ENCODE measurements around the gene RIBC1.

The RIBC1 gene

GRCh38 chrX:53422086-53422860 is 400 bp upstream of the RIBC1 start, which contains the start of gene SMC1A:
TSS of gene SMC1A (minus strand) at chrX:53422654. CDS start at chrX:53422600, 54 bp downstream.
- TF ChIP-seq Cebpa-rat (IDR thresholded peaks at IDR 0.05) = no peak
- H3K4me1 ChIP-seq = peaks cover 12 to 22% (median 17%) of the 10 kb centered on the region in 10 experiments
- peaks cover 0 to 17% (median 5%) of the 10 kb centered on the region in 11 experiments; a peak in 6 of 22 replicates for H3K36me3 ChIP-seq
- H3K9ac ChIP-seq = peak within 1 kb of the TSS; percentile 87 to 97 (median 95)
- H3K4me2 ChIP-seq = peak within 1 kb of the TSS; percentile 69 to 86 (median 80)
- peak within 1 kb of the TSS; percentile 88 to 97 (median 95) for H3K27ac ChIP-seq
- H3K9me3 ChIP-seq (replicated peaks in 1 of 11) = peaks cover 0 to 8% (median 0%) of the 10 kb centered on the region in 11 experiments; a peak in 5 of 22 replicates
- H3K27me3 ChIP-seq = peaks cover 17 to 89% (median 69%) of the 10 kb centered on the region in 11 experiments
- peaks cover 13 to 49% (median 47%) of the 10 kb centered on the region in 11 experiments; a peak in 21 of 22 replicates for H4K20me1 ChIP-seq
- H3K4me3 ChIP-seq = peak within 1 kb of the TSS; percentile 55 to 78 (median 70)

DNA sequence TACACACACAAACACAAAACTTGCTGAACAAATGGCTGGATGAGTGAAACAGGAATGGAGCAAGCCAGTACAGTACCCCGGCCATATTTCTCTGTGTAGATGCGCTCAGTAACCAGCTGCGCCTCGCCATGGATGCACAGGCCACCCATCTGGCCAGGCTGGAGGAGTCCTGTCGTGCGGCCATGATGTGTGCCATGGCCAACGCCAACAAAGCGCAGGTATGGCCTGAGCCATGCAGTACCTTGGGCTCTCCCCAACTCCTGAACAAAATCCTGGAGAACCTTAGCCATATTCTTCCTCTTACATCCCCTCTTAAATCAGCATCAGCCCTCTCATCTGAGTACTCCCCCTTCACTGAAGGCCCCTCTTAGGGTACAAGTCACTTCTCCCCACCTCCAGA is 7.1 kb downstream of the RIBC1 start:
- Histone ChIP-seq H4K20me1 (peaks cover 0 to 11% (median 0%) of the 10 kb centered on the region in 11 experiments; a peak in 4 of 22 replicates), H3K36me3 (peaks cover 0 to 36% (median 13%) of the 10 kb centered on the region in 11 experiments; a peak in 17 of 22 replicates), H3K4me1 (peaks cover 4 to 10% (median 9%) of the 10 kb centered on the region in 10 experiments; a peak in 18 of 20 replicates), H3K27ac (no peak overlapping the region), H3K9me3 (replicated peaks in 1 of 11) (no peaks in the 10 kb centered on the region), H3K4me3 (no peak overlapping the region), H3K27me3 (peaks cover 75 to 99% (median 91%) of the 10 kb centered on the region in 11 experiments), H3K4me2 (no peak overlapping the region), H3K9ac (no peak overlapping the region)
- no peak for TF ChIP-seq Cebpa-rat (IDR thresholded peaks at IDR 0.05)

DNA sequence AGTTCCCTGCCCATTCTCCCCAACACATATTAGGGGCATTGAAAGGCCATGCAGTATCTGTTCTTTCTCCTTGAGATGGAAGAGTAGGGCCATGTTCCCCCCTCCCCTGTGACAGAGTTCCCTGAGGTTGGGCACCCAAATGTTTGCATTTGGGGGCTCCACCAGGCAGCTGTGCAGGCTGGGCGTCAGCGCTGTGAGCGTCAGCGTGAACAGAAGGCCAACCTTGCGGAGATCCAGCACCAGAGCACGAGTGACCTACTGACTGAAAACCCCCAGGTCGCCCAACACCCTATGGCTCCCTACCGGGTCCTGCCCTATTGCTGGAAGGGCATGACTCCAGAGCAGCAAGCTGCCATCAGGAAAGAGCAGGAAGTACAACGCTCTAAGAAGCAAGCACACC is 7.6 kb downstream of the RIBC1 start:
- Histone ChIP-seq H4K20me1 (peaks cover 0 to 11% (median 0%) of the 10 kb centered on the region in 11 experiments; a peak in 4 of 22 replicates), H3K36me3 (peaks cover 0 to 36% (median 13%) of the 10 kb centered on the region in 11 experiments; a peak in 17 of 22 replicates), H3K4me2 (no peak overlapping the region), H3K27ac (no peak overlapping the region), H3K9me3 (replicated peaks in 1 of 11) (no peaks in the 10 kb centered on the region), H3K4me1 (peaks cover 4 to 15% (median 12%) of the 10 kb centered on the region in 10 experiments; a peak in 18 of 20 replicates), H3K27me3 (peaks cover 78 to 97% (median 92%) of the 10 kb centered on the region in 11 experiments), H3K9ac (no peak overlapping the region), H3K4me3 (no peak overlapping the region)
- no peak for TF ChIP-seq Cebpa-rat (IDR thresholded peaks at IDR 0.05)

- Histone ChIP-seq H4K20me1 (no peaks in the 10 kb centered on the region; a peak in 1 of 22 replicates), H3K9ac (peak within 1 kb of the TSS; percentile 76 to 87 (median 83)), H3K27me3 (peaks cover 47 to 88% (median 77%) of the 10 kb centered on the region in 11 experiments), H3K4me1 (peaks cover 4 to 20% (median 12%) of the 10 kb centered on the region in 10 experiments; a peak in 18 of 20 replicates), H3K27ac (peak within 1 kb of the TSS; percentile 44 to 84 (median 79); a peak in 21 of 22 replicates), H3K36me3 (peaks cover 0 to 36% (median 13%) of the 10 kb centered on the region in 11 experiments; a peak in 17 of 22 replicates), H3K4me3 (peak within 1 kb of the TSS; percentile 64 to 79 (median 72)), H3K9me3 (replicated peaks in 1 of 11) (no peaks in the 10 kb centered on the region), H3K4me2 (peak within 1 kb of the TSS; percentile 76 to 89 (median 82))
- TF ChIP-seq Cebpa-rat (IDR thresholded peaks at IDR 0.05) = no peak
These were observed 11.3 kb downstream of the RIBC1 start, which contains the start of gene HSD17B10 for GRCh38 chrX:53433651-53434639. TSS of gene HSD17B10 (minus strand) at chrX:53434370. CDS start at chrX:53434345, 25 bp downstream.

- Histone ChIP-seq H3K36me3 (peaks cover 0 to 17% (median 11%) of the 10 kb centered on the region in 11 experiments; a peak in 17 of 22 replicates), H3K27ac (no peak overlapping the region), H3K4me1 (peaks cover 4 to 32% (median 21%) of the 10 kb centered on the region in 10 experiments; a peak in 18 of 20 replicates), H3K4me2 (no peak overlapping the region), H4K20me1 (no peaks in the 10 kb centered on the region), H3K9ac (no peak overlapping the region), H3K9me3 (replicated peaks in 1 of 11) (no peaks in the 10 kb centered on the region), H3K4me3 (no peak overlapping the region), H3K27me3 (peaks cover 41 to 88% (median 77%) of the 10 kb centered on the region in 11 experiments)
- no peak for TF ChIP-seq Cebpa-rat (IDR thresholded peaks at IDR 0.05)
These were observed 13.3 kb downstream of the RIBC1 start for GRCh38 chrX:53435997-53436396.

- H3K27ac ChIP-seq = no peak overlapping the region
- H3K27me3 ChIP-seq = peaks cover 34 to 88% (median 74%) of the 10 kb centered on the region in 11 experiments
- H3K4me2 ChIP-seq = 0 out of 22 replicates have a peak overlapping the region, but pooled peaks of 1 of the 11 experiments have one; percentile 4
- no peaks in the 10 kb centered on the region for H4K20me1 ChIP-seq
- no peak overlapping the region for H3K4me3 ChIP-seq
- peaks cover 10 to 44% (median 32%) of the 10 kb centered on the region in 10 experiments; a peak in 19 of 20 replicates for H3K4me1 ChIP-seq
- TF ChIP-seq Cebpa-rat (IDR thresholded peaks at IDR 0.05) = no peak
- H3K36me3 ChIP-seq = peaks cover 0 to 5% (median under 1%) of the 10 kb centered on the region in 11 experiments; a peak in 6 of 22 replicates
- H3K9me3 ChIP-seq (replicated peaks in 1 of 11) = no peaks in the 10 kb centered on the region
- no peak overlapping the region for H3K9ac ChIP-seq
These were observed 14.5 kb downstream of the RIBC1 start for GRCh38 chrX:53437206-53437605.

- Histone ChIP-seq H3K4me2 (no peak overlapping the region), H3K4me3 (no peak overlapping the region), H3K27me3 (peaks cover 28 to 81% (median 63%) of the 10 kb centered on the region in 11 experiments), H4K20me1 (no peaks in the 10 kb centered on the region), H3K9ac (no peak overlapping the region), H3K36me3 (no peaks in the 10 kb centered on the region), H3K9me3 (replicated peaks in 1 of 11) (no peaks in the 10 kb centered on the region), H3K4me1 (peaks cover 12 to 52% (median 35%) of the 10 kb centered on the region in 10 experiments; a peak in 19 of 20 replicates), H3K27ac (no peak overlapping the region; a peak in 1 of 22 replicates)
- TF ChIP-seq Cebpa-rat (IDR thresholded peaks at IDR 0.05) = no peak
These were observed 15.6 kb downstream of the RIBC1 start for GRCh38 chrX:53438174-53438831.

- no peak overlapping the region for H3K4me2 ChIP-seq
- no peaks in the 10 kb centered on the region for H4K20me1 ChIP-seq
- peaks cover 23 to 79% (median 58%) of the 10 kb centered on the region in 11 experiments for H3K27me3 ChIP-seq
- no peaks in the 10 kb centered on the region for H3K9me3 ChIP-seq (replicated peaks in 1 of 11)
- no peak overlapping the region; a peak in 1 of 22 replicates for H3K27ac ChIP-seq
- H3K9ac ChIP-seq = no peak overlapping the region
- no peak for TF ChIP-seq Cebpa-rat (IDR thresholded peaks at IDR 0.05)
- H3K4me3 ChIP-seq = no peak overlapping the region
- H3K4me1 ChIP-seq = peaks cover 8 to 47% (median 31%) of the 10 kb centered on the region in 10 experiments; a peak in 19 of 20 replicates
- no peaks in the 10 kb centered on the region for H3K36me3 ChIP-seq
These were observed 16.2 kb downstream of the RIBC1 start for GRCh38 chrX:53438832-53439230.

Measured in BLaER1 treated with 17β-estradiol and CSF1 and Interleukin-3, amounts not matched to agents 10 nM and 100 nM (cell line).